DND-41 (cell line): ENCODE results near the gene FOXP1.
A peak's percentile ranks its signal among the peaks of the same experiment; 100 is the strongest.

Experiments
- ATAC-seq: fragments of 200-7000 bp; cut with Tn5 transposase; 3 replicates; pipeline ENCODE4 v1.9.1; 2021; ENCODE audit warnings: low read depth; ENCODE audit not compliant: insufficient read depth
- DNase-seq: peaks from one replicate; pipeline ENCODE4 v3.0.0-alpha.2; 2020
- H2AFZ ChIP-seq: 2 replicates; pipeline ENCODE4 v1.6.0; 2012; ENCODE audit warnings: low read depth, low read length
- H3K27ac ChIP-seq: 2 replicates; pipeline ENCODE4 v1.5.1; 2012; ENCODE audit warnings: low read length, inconsistent platforms
- H3K27me3 ChIP-seq: fragments of 200-600 bp; sonication (generic); 2 replicates; pipeline ENCODE4 v1.6.0; 2012; ENCODE audit warnings: low read length, mild to moderate bottlenecking, inconsistent platforms; ENCODE audit not compliant: insufficient read depth, poor library complexity
- H3K36me3 ChIP-seq: 2 replicates; pipeline ENCODE4 v1.5.1; 2012; ENCODE audit warnings: low read length, inconsistent platforms; ENCODE audit not compliant: insufficient read depth
- H3K4me1 ChIP-seq: 2 replicates; pipeline ENCODE4 v1.5.1; 2012; ENCODE audit warnings: mild to moderate bottlenecking, low read length; ENCODE audit not compliant: insufficient read depth
- H3K4me2 ChIP-seq: 2 replicates; pipeline ENCODE4 v1.6.0; 2012; ENCODE audit warnings: mild to moderate bottlenecking, moderate library complexity, low read length, inconsistent platforms; ENCODE audit not compliant: insufficient read depth
- H3K4me3 ChIP-seq, 2 experiments: fragments of 200-600 bp in 1 of 2; shearing (Covaris generic) in 1 of 2; 2 replicates each; pipeline ENCODE4 v1.5.1; 2012 to 2016; ENCODE audit warnings: inconsistent platforms in 2 of 2, low read length in 2 of 2, mild to moderate bottlenecking in 2 of 2, low read depth in 1 of 2, moderate library complexity in 1 of 2
- H3K79me2 ChIP-seq: 2 replicates; pipeline ENCODE4 v1.6.0; 2012; ENCODE audit warnings: low read length, inconsistent platforms; ENCODE audit not compliant: insufficient read depth
- H3K9ac ChIP-seq: 2 replicates; pipeline ENCODE4 v1.6.0; 2012; ENCODE audit warnings: low read depth, mild to moderate bottlenecking, inconsistent platforms, low read length, moderate library complexity
- H3K9me3 ChIP-seq: 2 replicates; pipeline ENCODE4 v1.5.1; 2012; ENCODE audit warnings: low read length, moderate library complexity, mild to moderate bottlenecking, inconsistent platforms; ENCODE audit not compliant: insufficient read depth, severe bottlenecking
- H4K20me1 ChIP-seq: 2 replicates; pipeline ENCODE4 v1.6.0; 2012; ENCODE audit warnings: low read length; ENCODE audit not compliant: insufficient read depth
- EZH2 ChIP-seq: IDR thresholded peaks from 3 replicates; pipeline ENCODE4 v1.6.1; 2012; ENCODE audit warnings: borderline replicate concordance, low read depth, mild to moderate bottlenecking, moderate library complexity, low read length, inconsistent platforms; ENCODE audit not compliant: severe bottlenecking
- TF ChIP-seq, protein P1 (sequence below): IDR thresholded peaks from 2 replicates; pipeline ENCODE4 v1.5.1; 2012; ENCODE audit warnings: borderline replicate concordance, low read length, moderate library complexity, mild to moderate bottlenecking; ENCODE audit not compliant: poor library complexity, severe bottlenecking; ENCODE audit errors: extremely low read depth

FOXP1 gene

GRCh38 chr3:71008350-71008935 lies 575.1 kb downstream of the FOXP1 start:
- Histone ChIP-seq H3K9ac (no peak overlapping the region), H3K4me3 (no peak overlapping the region), H3K4me1 (peaks cover 46% of the 10 kb centered on the region), H3K36me3 (peaks cover 23% of the 10 kb centered on the region), H3K9me3 (no peaks in the 10 kb centered on the region), H3K27ac (no peak overlapping the region; the same call in 1 of the 2 replicates), H3K27me3 (no peaks in the 10 kb centered on the region), H4K20me1 (peaks cover 18% of the 10 kb centered on the region; the same call in 1 of the 2 replicates), H2AFZ (no peak overlapping the region), H3K4me2 (no peak overlapping the region), H3K79me2 (peaks cover 81% of the 10 kb centered on the region)
- TF ChIP-seq, protein P1, sequence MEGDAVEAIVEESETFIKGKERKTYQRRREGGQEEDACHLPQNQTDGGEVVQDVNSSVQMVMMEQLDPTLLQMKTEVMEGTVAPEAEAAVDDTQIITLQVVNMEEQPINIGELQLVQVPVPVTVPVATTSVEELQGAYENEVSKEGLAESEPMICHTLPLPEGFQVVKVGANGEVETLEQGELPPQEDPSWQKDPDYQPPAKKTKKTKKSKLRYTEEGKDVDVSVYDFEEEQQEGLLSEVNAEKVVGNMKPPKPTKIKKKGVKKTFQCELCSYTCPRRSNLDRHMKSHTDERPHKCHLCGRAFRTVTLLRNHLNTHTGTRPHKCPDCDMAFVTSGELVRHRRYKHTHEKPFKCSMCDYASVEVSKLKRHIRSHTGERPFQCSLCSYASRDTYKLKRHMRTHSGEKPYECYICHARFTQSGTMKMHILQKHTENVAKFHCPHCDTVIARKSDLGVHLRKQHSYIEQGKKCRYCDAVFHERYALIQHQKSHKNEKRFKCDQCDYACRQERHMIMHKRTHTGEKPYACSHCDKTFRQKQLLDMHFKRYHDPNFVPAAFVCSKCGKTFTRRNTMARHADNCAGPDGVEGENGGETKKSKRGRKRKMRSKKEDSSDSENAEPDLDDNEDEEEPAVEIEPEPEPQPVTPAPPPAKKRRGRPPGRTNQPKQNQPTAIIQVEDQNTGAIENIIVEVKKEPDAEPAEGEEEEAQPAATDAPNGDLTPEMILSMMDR: no peak
- DNase-seq (no peak), ATAC-seq (no peak; the same call in 2 of the 3 replicates)

DNA sequence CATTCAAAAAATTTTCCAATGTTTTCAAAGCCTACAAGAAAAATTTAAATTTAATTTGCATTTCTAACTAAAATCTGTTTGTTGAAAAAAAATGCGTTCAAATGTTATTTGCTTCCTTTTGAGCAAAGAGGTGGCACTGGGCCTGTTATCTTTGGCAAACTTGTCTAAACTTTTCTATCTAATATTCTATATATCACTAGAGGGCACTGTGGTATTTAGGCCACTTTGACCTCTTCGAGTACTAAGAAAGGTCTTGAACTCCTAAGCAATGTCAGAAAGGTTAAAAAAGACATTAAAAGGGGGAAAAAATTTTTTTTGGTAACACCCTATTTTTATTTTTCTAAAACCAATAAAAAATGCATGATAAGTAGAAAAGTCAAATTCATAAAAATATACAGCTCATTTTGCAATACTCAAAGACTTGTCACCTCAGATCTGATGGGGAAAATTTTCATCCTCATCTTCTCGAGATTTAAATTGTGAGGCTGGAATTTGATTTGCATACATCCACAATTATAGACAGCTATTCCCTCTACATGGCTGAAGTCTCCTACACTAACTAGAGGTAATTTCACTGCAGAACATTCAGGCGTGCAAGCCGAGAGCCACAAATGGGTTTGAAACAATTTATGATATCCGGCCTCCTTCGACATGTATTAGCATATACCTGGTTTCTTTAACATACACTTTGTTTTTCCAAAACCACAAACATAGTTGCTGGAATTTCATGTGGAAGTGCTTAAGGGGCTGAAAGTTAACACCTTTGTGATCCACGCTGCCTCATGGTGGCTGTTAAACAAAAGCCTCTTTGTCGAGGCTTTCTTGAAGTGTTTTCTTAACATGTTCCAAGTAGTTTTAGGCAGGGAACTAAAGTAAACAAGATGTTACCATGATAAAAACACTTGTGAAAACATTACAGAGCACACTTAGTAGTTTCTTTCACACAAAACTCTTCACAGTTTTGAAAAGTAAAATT lies 576.4 kb downstream of the FOXP1 start:
- peaks cover 19% of the 10 kb centered on the region for H3K36me3 ChIP-seq
- no peaks in the 10 kb centered on the region for H3K9me3 ChIP-seq
- H3K4me2 ChIP-seq: no peak overlapping the region
- no peak overlapping the region for H2AFZ ChIP-seq
- H3K27ac ChIP-seq: peak overlapping the region; percentile 43; the same call in 1 of the 2 replicates
- H3K9ac ChIP-seq: no peak overlapping the region
- H4K20me1 ChIP-seq: peaks cover 18% of the 10 kb centered on the region; the same call in 1 of the 2 replicates
- peaks cover 69% of the 10 kb centered on the region for H3K79me2 ChIP-seq
- H3K4me3 ChIP-seq: no peak overlapping the region
- ATAC-seq (peak; percentile 51; the same call in 1 of the 3 replicates), DNase-seq (no peak)
- peaks cover 33% of the 10 kb centered on the region for H3K4me1 ChIP-seq
- TF ChIP-seq, protein P1: peak; percentile 50
- TF ChIP-seq EZH2: no peak
- no peaks in the 10 kb centered on the region for H3K27me3 ChIP-seq

DNA sequence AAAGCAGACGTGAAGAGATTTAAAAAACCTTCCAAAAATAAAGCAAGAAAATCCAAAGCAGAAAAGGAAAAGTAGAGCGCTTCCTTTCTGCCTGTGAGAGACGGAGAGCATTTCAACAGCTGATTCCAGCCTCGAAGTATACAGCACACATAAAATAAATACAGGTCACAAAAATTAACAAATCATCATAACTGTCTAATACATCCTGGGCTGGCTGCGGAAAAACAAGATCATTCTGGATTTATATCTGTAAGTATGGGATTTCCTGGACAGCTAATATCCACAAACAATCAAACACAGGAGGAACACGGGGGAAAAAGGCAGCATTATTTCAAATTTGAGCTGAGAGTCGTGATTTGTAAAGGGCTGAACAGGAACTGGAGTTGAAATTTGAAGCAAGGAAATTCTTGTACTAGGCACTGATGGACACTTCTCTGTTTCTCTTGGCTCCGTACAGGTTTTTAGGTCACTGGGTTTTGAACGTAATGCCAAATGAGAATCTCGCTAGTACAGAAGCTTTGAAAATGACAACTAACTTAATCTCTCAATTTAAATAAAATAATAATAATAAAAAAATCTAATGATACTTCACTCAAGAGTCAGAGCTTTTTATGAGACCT lies 577.7 kb downstream of the FOXP1 start:
- no peak overlapping the region for H3K27ac ChIP-seq
- no peak overlapping the region for H2AFZ ChIP-seq
- peaks cover 25% of the 10 kb centered on the region for H3K36me3 ChIP-seq
- no peak overlapping the region for H3K4me3 ChIP-seq
- DNase-seq: no peak
- H3K4me1 ChIP-seq: peaks cover 20% of the 10 kb centered on the region
- H3K79me2 ChIP-seq: peaks cover 57% of the 10 kb centered on the region
- no peaks in the 10 kb centered on the region for H3K9me3 ChIP-seq
- peaks cover 18% of the 10 kb centered on the region; the same call in 1 of the 2 replicates for H4K20me1 ChIP-seq
- no peak overlapping the region for H3K4me2 ChIP-seq
- TF ChIP-seq, protein P1: no peak
- no peak for TF ChIP-seq EZH2
- no peaks in the 10 kb centered on the region for H3K27me3 ChIP-seq
- H3K9ac ChIP-seq: no peak overlapping the region
- no peak for ATAC-seq
